Measurements from ENCODE around the gene SEMA3F.

SEMA3F gene

DNA sequence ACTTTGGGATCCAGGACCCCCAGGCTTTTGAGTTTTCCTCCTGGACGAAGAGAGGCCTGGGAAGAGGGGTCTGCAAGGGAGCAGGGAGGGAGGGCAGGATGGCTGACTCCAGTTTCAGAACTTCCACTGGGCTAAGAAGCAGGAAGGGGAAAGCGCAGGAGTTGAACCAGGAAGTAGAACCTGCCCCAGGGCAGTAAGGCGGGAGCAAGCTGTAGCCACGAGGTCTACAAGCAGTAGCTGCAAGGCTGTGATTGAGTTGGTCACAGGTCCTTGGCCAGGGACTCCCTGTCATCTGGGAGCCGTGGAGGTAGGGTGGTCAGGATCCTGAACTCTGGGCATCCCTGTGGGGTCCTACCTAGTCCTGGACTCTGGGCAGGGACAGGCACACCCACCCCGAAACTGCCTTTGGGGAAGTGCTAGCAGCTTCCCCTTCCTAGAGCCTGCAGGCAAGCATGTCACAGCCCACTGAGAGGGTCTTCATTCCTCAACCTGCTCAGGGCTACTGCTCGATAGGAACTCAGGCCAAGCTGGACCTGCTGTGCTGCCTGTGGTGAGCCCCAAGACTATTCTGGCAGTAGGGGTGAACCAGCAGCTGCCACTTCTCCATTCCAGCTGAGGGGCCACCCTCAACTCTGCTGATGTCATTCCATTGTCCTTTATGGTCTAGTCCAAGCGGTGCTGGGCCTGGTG is 75.1 kb downstream of the SEMA3F start:
- H3K27me3 ChIP-seq = peaks cover 19% of the 10 kb centered on the region
- peak overlapping the region; percentile 97 for H3K27ac ChIP-seq
- TF ChIP-seq, protein P1, sequence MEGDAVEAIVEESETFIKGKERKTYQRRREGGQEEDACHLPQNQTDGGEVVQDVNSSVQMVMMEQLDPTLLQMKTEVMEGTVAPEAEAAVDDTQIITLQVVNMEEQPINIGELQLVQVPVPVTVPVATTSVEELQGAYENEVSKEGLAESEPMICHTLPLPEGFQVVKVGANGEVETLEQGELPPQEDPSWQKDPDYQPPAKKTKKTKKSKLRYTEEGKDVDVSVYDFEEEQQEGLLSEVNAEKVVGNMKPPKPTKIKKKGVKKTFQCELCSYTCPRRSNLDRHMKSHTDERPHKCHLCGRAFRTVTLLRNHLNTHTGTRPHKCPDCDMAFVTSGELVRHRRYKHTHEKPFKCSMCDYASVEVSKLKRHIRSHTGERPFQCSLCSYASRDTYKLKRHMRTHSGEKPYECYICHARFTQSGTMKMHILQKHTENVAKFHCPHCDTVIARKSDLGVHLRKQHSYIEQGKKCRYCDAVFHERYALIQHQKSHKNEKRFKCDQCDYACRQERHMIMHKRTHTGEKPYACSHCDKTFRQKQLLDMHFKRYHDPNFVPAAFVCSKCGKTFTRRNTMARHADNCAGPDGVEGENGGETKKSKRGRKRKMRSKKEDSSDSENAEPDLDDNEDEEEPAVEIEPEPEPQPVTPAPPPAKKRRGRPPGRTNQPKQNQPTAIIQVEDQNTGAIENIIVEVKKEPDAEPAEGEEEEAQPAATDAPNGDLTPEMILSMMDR (IDR thresholded peaks at IDR 0.05) = no peak
- peak overlapping the region; percentile 38 to 46 for H3K4me3 ChIP-seq (ENCODE audit: low read depth in 1 of 2, low read length in 1 of 2)
- H3K36me3 ChIP-seq = no peaks in the 10 kb centered on the region
- H3K4me1 ChIP-seq (ENCODE audit: control insufficient read depth in 1 of 2, insufficient read depth in 1 of 2, low read depth in 1 of 2, low read length in 1 of 2) = peaks cover 70 to 71% of the 10 kb centered on the region in 2 experiments
- no peaks in the 10 kb centered on the region for H3K9me3 ChIP-seq

DNA sequence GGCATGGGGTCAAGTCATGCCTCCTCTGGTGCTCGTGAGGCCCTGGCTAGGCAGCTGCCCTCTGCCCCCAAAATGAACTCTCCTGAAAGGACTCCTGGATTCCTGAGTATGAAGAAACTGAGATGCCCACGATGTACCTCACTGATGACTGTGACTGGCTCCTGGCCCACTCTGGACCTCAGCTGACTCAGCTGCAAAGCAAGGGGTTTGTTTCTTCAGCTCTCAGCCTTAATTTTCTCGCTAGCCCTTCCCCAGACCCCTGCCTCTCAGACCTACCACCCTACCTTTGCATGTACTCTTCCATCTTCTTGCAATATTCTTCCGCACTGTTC is 75.6 kb downstream of the SEMA3F start:
- H3K36me3 ChIP-seq = no peaks in the 10 kb centered on the region
- peaks cover 75% of the 10 kb centered on the region in 2 experiments for H3K4me1 ChIP-seq (ENCODE audit: control insufficient read depth in 1 of 2, insufficient read depth in 1 of 2, low read depth in 1 of 2, low read length in 1 of 2)

DNA sequence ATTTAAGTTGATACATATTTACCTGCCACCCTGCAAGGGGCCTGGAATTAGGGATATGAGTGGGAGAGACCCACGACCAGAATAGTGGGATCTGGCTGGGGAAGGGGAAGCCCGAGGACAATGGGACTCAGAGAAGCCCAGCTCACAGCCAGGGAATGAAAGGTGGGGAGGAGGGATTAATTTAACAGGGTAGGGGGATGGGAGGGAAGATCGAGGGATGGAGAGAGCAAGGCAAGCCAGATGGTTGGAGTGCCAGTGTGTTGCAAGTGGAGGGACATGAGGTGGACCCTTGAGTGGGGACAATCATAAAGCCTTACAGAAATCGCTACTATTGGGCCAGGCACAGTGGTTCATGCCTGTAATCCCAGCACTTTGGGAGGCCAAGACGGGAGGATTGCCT is 76.5 kb downstream of the SEMA3F start:
- Histone ChIP-seq H3K36me3 (no peaks in the 10 kb centered on the region), H3K9me3 (no peaks in the 10 kb centered on the region), H3K4me3 (ENCODE audit: low read depth in 1 of 2, low read length in 1 of 2) (no peak overlapping the region), H3K4me1 (ENCODE audit: control insufficient read depth in 1 of 2, insufficient read depth in 1 of 2, low read depth in 1 of 2, low read length in 1 of 2) (peaks cover 67 to 68% of the 10 kb centered on the region in 2 experiments), H3K27ac (no peak overlapping the region), H3K27me3 (peaks cover 6% of the 10 kb centered on the region)
- TF ChIP-seq, protein P1 (IDR thresholded peaks at IDR 0.05) = no peak

More for the DNA sequence above, 75.6 kb downstream of the SEMA3F start:
- TF ChIP-seq, protein P1 (IDR thresholded peaks at IDR 0.05) = no peak
- peak overlapping the region; percentile 38 to 46 for H3K4me3 ChIP-seq (ENCODE audit: low read depth in 1 of 2, low read length in 1 of 2)
- H3K9me3 ChIP-seq = no peaks in the 10 kb centered on the region
- H3K27ac ChIP-seq = peak overlapping the region; percentile 97
- peaks cover 14% of the 10 kb centered on the region for H3K27me3 ChIP-seq

DNA sequence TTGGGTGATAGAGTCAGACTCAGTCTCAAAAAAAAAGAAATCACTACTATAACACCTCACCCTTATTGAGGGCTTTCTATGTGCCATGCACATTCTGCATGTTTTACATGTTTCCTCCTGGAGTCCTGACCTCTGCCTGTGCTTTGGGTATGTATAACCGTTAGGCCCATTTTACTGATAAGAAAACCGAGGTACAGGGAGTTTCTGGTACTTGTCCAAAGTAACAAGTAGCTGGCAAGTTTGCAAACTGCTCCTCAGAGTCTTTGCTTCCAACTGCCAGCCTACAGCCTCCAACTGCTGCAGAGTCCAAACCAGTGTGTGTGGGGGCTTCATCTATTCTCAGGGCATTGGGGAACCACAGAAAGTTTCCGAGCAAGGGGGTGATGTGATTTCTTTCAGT is 77.2 kb downstream of the SEMA3F start:
- TF ChIP-seq, protein P1 (IDR thresholded peaks at IDR 0.05) = no peak
- H3K9me3 ChIP-seq = no peaks in the 10 kb centered on the region
- peaks cover 61% of the 10 kb centered on the region in 2 experiments for H3K4me1 ChIP-seq (ENCODE audit: control insufficient read depth in 1 of 2, insufficient read depth in 1 of 2, low read depth in 1 of 2, low read length in 1 of 2)
- no peaks in the 10 kb centered on the region for H3K27me3 ChIP-seq
- H3K4me3 ChIP-seq (ENCODE audit: low read depth in 1 of 2, low read length in 1 of 2) = no peak overlapping the region
- no peak overlapping the region for H3K27ac ChIP-seq
- no peaks in the 10 kb centered on the region for H3K36me3 ChIP-seq

DNA sequence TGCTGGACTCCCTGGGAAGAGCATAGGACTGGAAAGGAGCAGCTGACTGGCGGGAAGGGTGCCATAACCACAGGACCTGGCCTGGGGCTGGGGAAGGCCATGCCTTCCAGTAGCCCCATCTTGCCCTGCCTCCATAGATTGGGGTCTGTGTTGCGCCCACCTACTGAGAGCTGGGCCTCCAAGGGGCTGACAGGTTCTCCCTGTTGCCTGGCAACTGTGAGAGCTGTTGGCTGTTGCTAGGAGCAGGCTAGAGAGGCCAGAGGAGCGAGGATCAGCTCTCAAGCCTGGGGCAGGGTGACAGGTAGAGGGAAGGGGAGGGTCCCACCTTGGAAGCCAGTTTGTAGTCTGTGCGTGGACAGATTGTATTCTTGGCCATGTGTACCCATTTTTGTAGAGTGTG is 78.1 kb downstream of the SEMA3F start:
- peaks cover 55 to 59% of the 10 kb centered on the region in 2 experiments for H3K4me1 ChIP-seq (ENCODE audit: control insufficient read depth in 1 of 2, insufficient read depth in 1 of 2, low read depth in 1 of 2, low read length in 1 of 2)
- TF ChIP-seq, protein P1 (IDR thresholded peaks at IDR 0.05) = no peak
- H3K36me3 ChIP-seq = no peaks in the 10 kb centered on the region
- H3K4me3 ChIP-seq (ENCODE audit: low read depth in 1 of 2, low read length in 1 of 2) = no peak overlapping the region
- H3K27me3 ChIP-seq = no peaks in the 10 kb centered on the region
- no peaks in the 10 kb centered on the region for H3K9me3 ChIP-seq
- peak overlapping the region; percentile 39 for H3K27ac ChIP-seq
